HG02884 (cell line): ENCODE data around the gene SLC35A2.

ENCODE experiments used
- ATAC-seq: cut with Tn5 transposase; IDR thresholded peaks from one replicate; pipeline ENCODE4 v1.9.1; 2021; ENCODE audit warnings: mild to moderate bottlenecking, moderate library complexity; ENCODE audit not compliant: unreplicated experiment

SLC35A2 gene

DNA sequence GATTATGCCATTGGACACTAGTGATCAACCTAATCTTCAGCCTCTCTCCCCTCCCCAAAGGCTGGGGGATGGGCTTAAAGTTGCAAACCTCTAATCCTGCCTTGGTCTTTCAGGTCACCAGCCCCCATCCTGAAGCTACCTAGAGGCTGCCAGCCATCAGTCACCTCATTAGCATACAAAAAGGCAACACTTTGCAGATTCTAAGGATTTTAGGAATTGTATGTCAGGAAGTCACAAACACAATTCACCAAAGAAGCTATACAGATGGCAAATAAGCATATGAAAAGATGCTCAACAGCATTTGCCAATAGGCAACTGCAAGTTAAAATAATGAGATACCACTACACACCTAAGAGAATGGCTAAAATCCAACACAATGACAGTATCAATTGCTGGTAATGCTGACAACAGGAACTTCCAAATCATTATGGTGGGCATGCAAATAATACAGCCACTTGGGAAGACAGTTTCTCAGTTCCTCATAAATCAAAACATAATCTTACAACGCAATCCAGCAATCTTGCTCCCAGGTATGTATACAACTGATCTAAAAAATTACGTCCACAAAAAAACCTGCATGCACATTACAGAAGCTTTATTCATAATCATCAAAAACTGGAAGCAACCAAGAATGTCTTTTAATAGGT is 16.4 kb upstream of the SLC35A2 start:
- no peak for ATAC-seq

DNA sequence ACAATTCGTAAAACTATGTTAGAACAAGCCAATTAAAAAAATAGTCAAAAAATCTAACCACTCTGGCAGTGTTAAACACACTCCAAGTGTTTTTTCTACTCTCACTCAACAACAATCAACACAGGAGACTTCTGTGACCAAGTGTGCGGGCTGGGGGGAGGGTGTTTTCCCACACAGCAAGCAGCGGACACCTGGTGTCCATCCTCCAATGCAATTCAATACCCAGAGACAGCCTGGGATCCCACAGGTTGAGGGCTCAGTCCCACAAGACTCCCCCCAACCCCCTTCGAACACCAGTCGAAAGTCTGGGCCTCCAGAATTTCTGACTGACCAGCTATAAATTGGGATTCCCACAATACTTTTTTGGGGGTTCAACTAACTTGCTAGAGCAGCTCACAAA is 15.7 kb upstream of the SLC35A2 start:
- ATAC-seq: no peak

DNA sequence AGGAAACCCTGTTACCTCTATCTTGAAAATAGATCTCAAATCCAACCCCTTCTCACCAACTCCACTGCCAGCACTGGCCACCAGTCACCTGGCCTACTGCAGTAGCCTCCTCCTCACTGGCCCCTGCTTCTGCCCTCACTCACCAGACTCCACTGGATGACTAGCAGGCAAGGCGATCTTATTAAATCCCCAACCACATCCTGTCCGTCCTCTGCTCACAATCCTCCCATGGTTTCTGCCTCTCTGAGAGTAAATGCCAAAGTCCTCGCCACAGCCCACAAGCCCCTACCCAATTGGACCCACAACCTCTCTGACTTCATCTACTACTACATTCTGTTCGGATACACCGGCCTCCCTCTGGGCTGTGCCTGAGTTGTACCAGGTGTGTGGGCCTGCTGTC is 12.8 kb upstream of the SLC35A2 start:
- no peak for ATAC-seq

GRCh38 chrX:48923771-48924170 is 12.3 kb upstream of the SLC35A2 start:
- ATAC-seq: no peak

GRCh38 chrX:48920718-48921104 is 9.3 kb upstream of the SLC35A2 start:
- ATAC-seq: no peak

DNA sequence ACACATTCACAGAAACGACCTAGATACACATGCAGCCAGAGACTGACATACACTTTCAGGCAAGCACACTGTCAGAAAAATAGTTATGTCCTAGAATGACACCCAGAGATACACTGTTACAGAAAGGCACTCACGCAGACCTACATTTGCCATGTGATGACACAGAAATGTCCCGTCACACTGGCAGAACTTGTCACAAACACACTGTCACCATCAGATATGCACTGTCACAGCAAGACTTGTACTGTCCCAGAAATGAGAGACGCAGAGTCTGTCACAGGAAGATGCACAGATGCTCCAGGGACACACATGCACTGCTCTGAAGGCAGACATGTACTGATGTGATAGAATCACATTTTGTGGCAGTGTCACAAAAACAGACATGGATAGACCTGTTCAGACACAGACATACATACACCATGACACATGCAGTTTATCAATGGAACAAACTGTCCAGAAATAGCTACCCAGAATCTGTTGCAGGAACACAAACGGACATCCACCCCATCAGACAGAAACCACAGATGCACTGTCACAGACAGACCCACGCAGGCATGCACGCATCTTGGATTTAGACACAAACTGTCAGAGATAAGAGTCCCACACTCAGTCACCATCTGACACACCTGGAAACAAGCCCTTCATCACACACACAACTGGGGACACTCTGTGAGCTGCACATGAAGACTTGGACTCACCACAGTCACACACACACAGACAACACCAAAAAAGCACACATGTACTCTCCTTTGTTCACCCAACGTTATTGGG is 8.7 kb upstream of the SLC35A2 start:
- no peak for ATAC-seq

GRCh38 chrX:48919360-48919841 is 8.0 kb upstream of the SLC35A2 start:
- no peak for ATAC-seq

- peak; percentile 56 for ATAC-seq
These were observed 7.3 kb upstream of the SLC35A2 start, which contains the start of gene PIM2 for GRCh38 chrX:48918643-48919340. Gene PIM2 (minus strand): TSS chrX:48919024. CDS start chrX:48918834, 190 bp downstream.

DNA sequence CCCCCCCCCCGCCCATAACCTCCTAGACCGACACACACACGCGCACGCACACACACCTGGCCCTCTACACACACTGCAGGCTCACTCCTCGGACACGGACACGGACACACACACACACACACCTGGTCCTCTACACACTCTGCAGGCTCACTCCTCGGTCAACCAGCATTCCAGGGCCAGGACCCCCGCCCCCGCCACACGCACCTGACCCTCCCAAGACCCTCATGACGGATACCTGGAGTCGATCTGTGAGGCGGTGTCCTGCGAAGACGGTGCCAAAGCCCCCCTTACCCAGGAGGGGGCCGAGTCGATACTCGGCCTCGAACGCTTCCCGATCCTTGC is 6.8 kb upstream of the SLC35A2 start:
- ATAC-seq: no peak

GRCh38 chrX:48917139-48918001 is 5.9 kb upstream of the SLC35A2 start:
- ATAC-seq: no peak

- no peak for ATAC-seq
These were observed 3.4 kb upstream of the SLC35A2 start for GRCh38 chrX:48914593-48915493.

- ATAC-seq: no peak
These were observed 2.3 kb upstream of the SLC35A2 start for GRCh38 chrX:48913605-48914366.

DNA sequence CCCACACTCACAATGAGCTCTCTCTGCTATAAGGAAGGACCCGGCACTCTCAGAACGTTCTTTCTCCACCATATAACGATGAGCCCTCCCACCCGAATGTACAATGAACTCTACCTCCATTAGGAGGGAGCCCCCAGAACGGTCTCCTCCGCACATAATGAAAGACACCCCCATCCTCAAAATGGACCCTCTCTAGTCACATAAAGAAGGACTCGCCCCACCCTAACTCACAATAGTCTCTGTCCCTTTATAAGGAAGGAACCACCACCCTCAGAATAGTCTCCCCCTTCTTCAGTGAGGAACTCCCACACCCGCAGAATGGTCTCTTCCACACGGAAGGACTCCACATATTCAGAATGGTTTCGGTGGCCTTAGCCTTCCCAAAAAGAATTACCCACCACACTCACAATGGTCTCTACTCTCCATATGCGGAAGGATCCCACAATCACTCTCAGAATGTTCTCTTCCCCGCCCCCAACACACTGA is 477 bp downstream of the SLC35A2 start:
- ATAC-seq: peak; percentile 14

- ATAC-seq: no peak
These were observed 1.6 kb downstream of the SLC35A2 start for GRCh38 chrX:48909703-48910294.

DNA sequence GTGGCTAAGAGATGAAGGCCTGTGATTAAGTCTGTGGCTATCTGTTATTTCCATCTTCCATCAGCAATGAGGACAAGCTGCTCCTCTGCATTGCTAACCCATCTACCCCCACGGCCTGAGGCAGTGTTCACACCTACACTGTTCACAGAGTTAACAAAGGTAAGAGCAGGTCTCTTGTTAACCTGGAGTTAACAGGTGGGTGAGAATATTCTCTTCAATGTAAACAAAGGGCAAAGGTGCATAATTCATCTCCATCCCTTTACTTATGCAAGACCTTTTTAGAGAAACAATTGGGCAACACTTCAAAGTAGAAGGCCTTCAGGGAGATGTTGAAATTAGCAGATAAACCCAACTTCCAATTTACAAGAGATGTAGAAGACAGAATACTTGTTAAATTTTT is 2.8 kb downstream of the SLC35A2 start:
- no peak for ATAC-seq

- ATAC-seq: no peak
These were observed 6.2 kb downstream of the SLC35A2 start for GRCh38 chrX:48905090-48905790.

DNA sequence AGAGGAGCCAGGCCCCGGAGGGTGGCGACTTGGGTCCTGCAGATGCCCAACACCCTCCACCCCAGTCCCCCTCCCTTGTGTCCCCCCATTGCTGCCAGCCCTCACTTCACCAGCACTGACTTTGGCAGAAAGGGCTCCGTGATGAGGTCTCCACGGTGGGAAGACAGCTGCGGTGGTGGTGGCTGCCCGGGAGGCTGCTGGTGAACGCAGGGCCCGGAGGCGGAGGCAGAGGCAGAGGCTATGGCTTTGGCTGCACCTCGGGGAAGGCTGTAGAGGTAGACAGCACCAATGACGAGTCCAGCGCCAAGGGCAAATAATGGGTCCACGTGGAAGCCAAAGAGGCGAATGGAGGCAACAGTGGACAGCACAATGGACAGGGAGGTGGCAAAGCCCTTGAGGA is 6.8 kb downstream of the SLC35A2 start:
- no peak for ATAC-seq

GRCh38 chrX:48904180-48904579 is 7.3 kb downstream of the SLC35A2 start:
- ATAC-seq: no peak
